GM21717 (cell line): ENCODE data around the gene VSIR.

Source experiments
- ATAC-seq: cut with Tn5 transposase; IDR thresholded peaks from one replicate; pipeline ENCODE4 v1.9.1; 2021; ENCODE audit warnings: mild to moderate bottlenecking, moderate library complexity; ENCODE audit not compliant: unreplicated experiment

The VSIR gene

GRCh38 chr10:71773221-71773971 is at the start of gene VSIR:
TSS of gene VSIR (minus strand) at chr10:71773520. CDS start at chr10:71773439, 81 bp downstream.
- peak; percentile 47 for ATAC-seq

- ATAC-seq = no peak
Observed at GRCh38 chr10:71821909-71822763, 48.8 kb upstream of the VSIR start.

GRCh38 chr10:71820966-71821365 is 47.6 kb upstream of the VSIR start:
- no peak for ATAC-seq

- ATAC-seq = no peak
Observed at GRCh38 chr10:71819985-71820384, 46.7 kb upstream of the VSIR start.

GRCh38 chr10:71819441-71819861 is 46.1 kb upstream of the VSIR start:
- no peak for ATAC-seq

- ATAC-seq = no peak
Observed at GRCh38 chr10:71818674-71819260, 45.4 kb upstream of the VSIR start.

- no peak for ATAC-seq
Observed at GRCh38 chr10:71817831-71818655, 44.7 kb upstream of the VSIR start.

- ATAC-seq = no peak
Observed at GRCh38 chr10:71816936-71817618, 43.8 kb upstream of the VSIR start.

- no peak for ATAC-seq
Observed at GRCh38 chr10:71816421-71816851, 43.1 kb upstream of the VSIR start.

- no peak for ATAC-seq
Observed at GRCh38 chr10:71815515-71816130, 42.3 kb upstream of the VSIR start.

GRCh38 chr10:71814922-71815411 is 41.6 kb upstream of the VSIR start:
- ATAC-seq = no peak

GRCh38 chr10:71812913-71813590 is 39.7 kb upstream of the VSIR start:
- ATAC-seq = no peak

GRCh38 chr10:71812016-71812912 is 38.9 kb upstream of the VSIR start:
- ATAC-seq = no peak

- ATAC-seq = no peak
Observed at GRCh38 chr10:71811351-71811750, 38.0 kb upstream of the VSIR start.

- ATAC-seq = no peak
Observed at GRCh38 chr10:71810048-71810750, 36.9 kb upstream of the VSIR start.

GRCh38 chr10:71809628-71810027 is 36.3 kb upstream of the VSIR start:
- ATAC-seq = no peak
